ENCODE data around the gene CDV3. TPM values are rescaled to one million over a fixed set of nuclear protein-coding genes. Genes with fewer than 3 reads are reported as not detected.

Gene CDV3
- polyA plus RNA-seq, 1 donor (not counting 4 experiments of a cell fraction or from before 2014, with no cell fraction given), result 150 TPM

DNA sequence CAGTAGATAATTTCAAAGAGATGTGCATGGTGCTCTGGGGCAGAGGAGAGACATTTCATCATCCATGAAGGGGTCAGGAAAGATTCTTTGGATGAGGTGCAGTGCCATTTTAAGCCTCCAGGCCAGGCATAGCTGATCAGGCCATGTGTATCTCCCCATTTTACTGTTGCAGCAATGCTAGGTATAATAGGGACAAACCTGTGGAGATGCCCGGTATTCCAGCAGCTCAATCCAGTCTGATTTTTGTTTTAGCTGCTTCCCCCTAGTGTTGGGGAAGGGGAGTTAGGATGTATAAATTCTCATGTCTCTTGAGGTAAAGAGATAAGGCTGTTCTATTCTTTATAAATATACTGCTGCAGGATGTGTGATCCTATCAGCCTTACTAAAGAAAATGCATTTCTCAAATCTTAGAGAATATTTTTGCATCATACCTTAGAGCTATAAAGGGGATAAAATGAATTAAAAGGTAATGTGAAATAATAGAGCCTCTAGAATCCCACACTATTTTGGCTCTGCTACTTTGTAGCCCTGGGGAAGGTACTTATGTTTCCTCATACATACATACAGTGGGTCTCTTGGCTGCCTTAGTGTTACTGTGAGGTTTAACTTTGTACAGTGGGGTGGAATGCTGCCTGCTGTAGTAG is 5.2 kb downstream of the CDV3 start:
- Histone ChIP-seq H3K27me3 (ENCODE audit: control insufficient read depth, extremely low read depth, insufficient read depth, low read length) (no peaks in the 10 kb centered on the region), H3K9me1 (ENCODE audit: control insufficient read depth, extremely low read depth, insufficient read depth, low read length) (no peaks in the 10 kb centered on the region), H3K79me2 (ENCODE audit: control insufficient read depth, insufficient read depth, low read length) (peaks cover 96% of the 10 kb centered on the region), H3K9ac (ENCODE audit: control insufficient read depth, extremely low read depth, insufficient read depth, low read length) (no peak overlapping the region), H3K4me1 (ENCODE audit: control insufficient read depth, extremely low read depth, insufficient read depth, low read length) (peaks cover 31% of the 10 kb centered on the region), H3K9me3 (ENCODE audit: control insufficient read depth, low read depth, low read length) (no peaks in the 10 kb centered on the region), H4K20me1 (ENCODE audit: control insufficient read depth, extremely low read depth, insufficient read depth, low read length) (peaks cover 55% of the 10 kb centered on the region), H3K36me3 (ENCODE audit: control insufficient read depth in 2 of 2, extremely low read depth in 1 of 2, insufficient read depth in 2 of 2, low read length in 2 of 2) (peaks cover 24 to 60% of the 10 kb centered on the region in 2 experiments), H2AFZ (ENCODE audit: control insufficient read depth, low read length) (no peak overlapping the region), H3K4me2 (ENCODE audit: control insufficient read depth, extremely low read depth, insufficient read depth, low read depth, low read length) (peak overlapping the region; percentile 56), H3K27ac (ENCODE audit: control insufficient read depth, insufficient read depth, low read length) (no peak overlapping the region), H3K4me3 (ENCODE audit: control insufficient read depth in 2 of 3, extremely low read depth in 1 of 3, insufficient read depth in 2 of 3, low read depth in 1 of 3, low read length in 3 of 3) (peak overlapping the region in 1 of 3 experiments; percentile 1)
- TF ChIP-seq EZH2 (IDR thresholded peaks at IDR 0.05; ENCODE audit: low read length), result no peak
- TF ChIP-seq, protein P1, sequence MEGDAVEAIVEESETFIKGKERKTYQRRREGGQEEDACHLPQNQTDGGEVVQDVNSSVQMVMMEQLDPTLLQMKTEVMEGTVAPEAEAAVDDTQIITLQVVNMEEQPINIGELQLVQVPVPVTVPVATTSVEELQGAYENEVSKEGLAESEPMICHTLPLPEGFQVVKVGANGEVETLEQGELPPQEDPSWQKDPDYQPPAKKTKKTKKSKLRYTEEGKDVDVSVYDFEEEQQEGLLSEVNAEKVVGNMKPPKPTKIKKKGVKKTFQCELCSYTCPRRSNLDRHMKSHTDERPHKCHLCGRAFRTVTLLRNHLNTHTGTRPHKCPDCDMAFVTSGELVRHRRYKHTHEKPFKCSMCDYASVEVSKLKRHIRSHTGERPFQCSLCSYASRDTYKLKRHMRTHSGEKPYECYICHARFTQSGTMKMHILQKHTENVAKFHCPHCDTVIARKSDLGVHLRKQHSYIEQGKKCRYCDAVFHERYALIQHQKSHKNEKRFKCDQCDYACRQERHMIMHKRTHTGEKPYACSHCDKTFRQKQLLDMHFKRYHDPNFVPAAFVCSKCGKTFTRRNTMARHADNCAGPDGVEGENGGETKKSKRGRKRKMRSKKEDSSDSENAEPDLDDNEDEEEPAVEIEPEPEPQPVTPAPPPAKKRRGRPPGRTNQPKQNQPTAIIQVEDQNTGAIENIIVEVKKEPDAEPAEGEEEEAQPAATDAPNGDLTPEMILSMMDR (optimal IDR thresholded peaks at IDR 0.05 in 1 of 3, IDR thresholded peaks at IDR 0.05 in 1 of 3, conservative IDR thresholded peaks at IDR 0.05 in 1 of 3; ENCODE audit: extremely low read depth in 1 of 3, insufficient read depth in 2 of 3, low read length in 3 of 3), result peak; percentile 43 to 68 (median 45)
- dilution Hi-C loops (cut with MboI; ENCODE audit: extremely low pct_ligation_motif_present, low sequenced_read_pairs), result no loop called here
- FAIRE-seq (peak; percentile 69), DNase-seq (ENCODE audit: low read depth, low spot score) (no peak)

DNA sequence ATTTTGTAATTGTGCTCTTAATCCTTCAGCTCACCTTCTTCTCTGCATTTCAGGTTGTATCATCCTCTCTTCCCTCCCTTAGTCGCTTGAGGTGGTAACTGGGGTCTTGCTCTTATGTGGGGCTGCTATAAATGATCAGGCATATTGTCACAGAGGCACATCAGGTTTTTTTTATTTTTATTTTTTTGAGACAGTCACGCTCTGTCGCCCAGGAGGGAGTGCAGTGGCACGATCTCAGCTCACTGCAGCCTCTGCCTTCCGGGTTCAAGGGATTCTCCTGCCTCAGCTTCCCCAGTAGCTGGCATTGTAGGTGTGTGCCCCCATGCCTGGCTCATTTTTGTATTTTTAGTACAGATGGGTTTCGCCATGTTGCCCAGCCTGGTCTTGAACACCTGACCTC is 9.9 kb downstream of the CDV3 start:
- DNase-seq (ENCODE audit: low read depth, low spot score) (no peak), FAIRE-seq (no peak)
- dilution Hi-C loops (cut with MboI; ENCODE audit: extremely low pct_ligation_motif_present, low sequenced_read_pairs), result no loop called here
- H4K20me1 ChIP-seq (ENCODE audit: control insufficient read depth, extremely low read depth, insufficient read depth, low read length), result peaks cover 36% of the 10 kb centered on the region
- H3K27ac ChIP-seq (ENCODE audit: control insufficient read depth, insufficient read depth, low read length), result no peak overlapping the region
- H3K4me2 ChIP-seq (ENCODE audit: control insufficient read depth, extremely low read depth, insufficient read depth, low read depth, low read length), result no peak overlapping the region
- no peaks in the 10 kb centered on the region for H3K9me1 ChIP-seq (ENCODE audit: control insufficient read depth, extremely low read depth, insufficient read depth, low read length)
- H3K9me3 ChIP-seq (ENCODE audit: control insufficient read depth, low read depth, low read length), result no peaks in the 10 kb centered on the region
- no peak overlapping the region for H3K9ac ChIP-seq (ENCODE audit: control insufficient read depth, extremely low read depth, insufficient read depth, low read length)
- no peaks in the 10 kb centered on the region for H3K27me3 ChIP-seq (ENCODE audit: control insufficient read depth, extremely low read depth, insufficient read depth, low read length)
- no peak overlapping the region for H2AFZ ChIP-seq (ENCODE audit: control insufficient read depth, low read length)
- TF ChIP-seq EZH2 (IDR thresholded peaks at IDR 0.05; ENCODE audit: low read length), result no peak
- TF ChIP-seq, protein P1 (optimal IDR thresholded peaks at IDR 0.05 in 1 of 3, IDR thresholded peaks at IDR 0.05 in 1 of 3, conservative IDR thresholded peaks at IDR 0.05 in 1 of 3; ENCODE audit: extremely low read depth in 1 of 3, insufficient read depth in 2 of 3, low read length in 3 of 3), result no peak
- peaks cover 66% of the 10 kb centered on the region for H3K79me2 ChIP-seq (ENCODE audit: control insufficient read depth, insufficient read depth, low read length)
- H3K36me3 ChIP-seq (ENCODE audit: control insufficient read depth in 2 of 2, extremely low read depth in 1 of 2, insufficient read depth in 2 of 2, low read length in 2 of 2), result peaks cover 29 to 52% of the 10 kb centered on the region in 2 experiments
- no peak overlapping the region for H3K4me3 ChIP-seq (ENCODE audit: control insufficient read depth in 2 of 3, extremely low read depth in 1 of 3, insufficient read depth in 2 of 3, low read depth in 1 of 3, low read length in 3 of 3)
- peaks cover 7% of the 10 kb centered on the region for H3K4me1 ChIP-seq (ENCODE audit: control insufficient read depth, extremely low read depth, insufficient read depth, low read length)

Data from keratinocyte (primary cell).